GM19035 (cell line): ENCODE data around the gene ZNF181.

ENCODE experiments used
- ATAC-seq: cut with Tn5 transposase; IDR thresholded peaks from one replicate; pipeline ENCODE4 v1.9.1; 2021; ENCODE audit not compliant: unreplicated experiment

ZNF181 gene

GRCh38 chr19:34757441-34757840 lies 23.4 kb downstream of the ZNF181 start:
- ATAC-seq = no peak

GRCh38 chr19:34759218-34759917 lies 25.3 kb downstream of the ZNF181 start:
- ATAC-seq = no peak

DNA sequence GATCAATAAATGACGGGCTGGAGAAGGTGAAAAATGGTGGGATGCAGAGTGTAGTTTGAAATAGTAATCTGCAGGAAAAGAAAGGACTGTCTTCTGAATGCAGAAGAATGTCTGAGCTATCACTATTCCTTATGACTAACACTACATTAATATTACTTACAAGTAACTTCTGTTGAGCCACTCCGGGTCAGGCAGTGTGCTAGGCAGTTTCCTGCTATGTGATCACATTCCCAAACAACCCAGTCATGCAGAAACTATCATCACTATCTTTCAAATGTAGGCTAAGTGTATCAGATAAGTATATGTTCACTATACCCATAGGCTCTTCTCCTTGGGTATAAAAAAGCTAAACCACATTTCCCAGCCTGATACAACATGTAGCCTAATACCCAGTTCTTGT lies 32.3 kb downstream of the ZNF181 start:
- ATAC-seq = no peak

DNA sequence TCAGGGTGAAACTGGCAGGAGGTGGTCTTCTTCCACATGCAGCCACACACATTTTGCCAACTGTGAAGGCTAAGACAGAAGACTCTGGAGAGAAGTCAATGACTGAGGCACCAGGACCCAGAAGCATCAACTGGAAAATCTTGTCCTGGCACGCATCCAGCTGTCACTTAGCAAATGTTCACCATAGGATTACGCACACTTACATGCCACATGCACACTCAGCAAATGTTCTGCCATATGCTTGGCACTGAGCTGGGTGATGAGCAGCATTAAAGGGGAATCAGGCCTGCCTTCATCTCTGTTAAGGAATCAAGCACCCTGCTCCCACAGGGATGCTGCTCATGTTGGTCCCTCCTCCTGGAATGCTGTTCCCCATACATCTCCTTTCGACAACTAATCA lies 33.9 kb downstream of the ZNF181 start:
- ATAC-seq = no peak

DNA sequence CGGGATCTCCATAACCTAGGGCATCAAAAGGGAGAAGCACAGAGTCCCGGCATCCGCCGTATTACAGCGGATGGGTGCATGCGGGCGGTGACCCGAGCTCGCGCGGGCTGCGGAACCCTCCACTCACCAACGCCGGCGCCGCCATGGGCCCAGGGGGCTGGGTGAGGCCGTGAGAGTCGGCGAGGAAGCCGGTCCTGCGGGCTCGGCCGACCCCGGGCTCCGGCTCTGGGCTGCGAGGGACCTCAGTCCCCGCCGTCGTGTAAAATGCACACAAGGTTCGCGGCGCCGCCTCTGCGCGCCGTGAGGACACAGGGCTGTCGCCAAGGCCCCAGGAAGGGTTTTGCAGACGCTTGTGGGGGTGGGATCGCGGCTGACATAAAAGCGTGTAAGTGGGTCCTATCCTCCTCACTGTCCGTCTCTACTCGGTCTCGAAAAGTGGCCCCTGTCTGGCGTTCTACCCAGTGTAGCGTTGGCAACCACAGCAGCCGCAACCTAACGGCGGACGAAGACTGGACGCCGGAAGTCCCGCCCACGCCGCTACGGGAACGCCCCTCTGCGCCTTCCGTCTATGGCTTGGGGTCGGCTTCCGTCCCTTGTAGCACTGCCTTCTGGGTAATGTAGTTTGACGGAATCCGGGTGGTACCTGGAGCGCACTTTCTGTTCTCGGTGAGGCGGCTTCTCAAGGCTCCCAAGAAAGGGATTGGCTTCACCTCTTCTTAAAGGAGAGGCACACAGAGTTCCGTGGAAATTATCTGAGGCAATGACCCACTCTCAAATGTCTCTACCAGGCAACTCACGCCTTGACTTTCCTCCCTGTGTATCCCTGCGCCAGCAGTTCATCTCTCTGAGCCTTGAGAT lies 38.9 kb downstream of the ZNF181 start, which contains the start of gene ZNF599:
Gene ZNF599, minus strand, starts transcription at position 519 of the 858 bp plus-strand sequence. Its CDS starts 374 bp downstream, at position 145.
- ATAC-seq = peak; percentile 99

GRCh38 chr19:34773555-34773864 lies 39.5 kb downstream of the ZNF181 start:
- no peak for ATAC-seq

GRCh38 chr19:34774857-34775256 lies 40.8 kb downstream of the ZNF181 start:
- no peak for ATAC-seq

DNA sequence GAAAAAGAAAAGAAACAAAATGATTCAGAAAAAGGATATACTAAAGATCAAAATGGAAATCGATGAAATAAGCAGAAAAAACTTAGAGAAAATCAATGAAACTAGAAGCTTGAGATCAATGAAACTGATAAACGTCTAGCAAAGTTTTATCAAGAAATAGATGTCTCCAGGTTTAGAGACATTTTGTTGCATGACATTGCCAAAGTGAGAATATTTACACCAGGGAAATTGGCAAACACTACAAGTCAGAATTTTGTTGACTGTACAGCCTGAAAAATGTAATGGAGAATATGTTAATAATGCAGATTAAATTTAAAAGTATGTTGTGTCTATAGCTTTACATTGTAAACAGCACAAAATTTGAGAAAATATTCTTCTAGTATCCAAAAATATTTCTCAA lies 44.3 kb downstream of the ZNF181 start:
- no peak for ATAC-seq

DNA sequence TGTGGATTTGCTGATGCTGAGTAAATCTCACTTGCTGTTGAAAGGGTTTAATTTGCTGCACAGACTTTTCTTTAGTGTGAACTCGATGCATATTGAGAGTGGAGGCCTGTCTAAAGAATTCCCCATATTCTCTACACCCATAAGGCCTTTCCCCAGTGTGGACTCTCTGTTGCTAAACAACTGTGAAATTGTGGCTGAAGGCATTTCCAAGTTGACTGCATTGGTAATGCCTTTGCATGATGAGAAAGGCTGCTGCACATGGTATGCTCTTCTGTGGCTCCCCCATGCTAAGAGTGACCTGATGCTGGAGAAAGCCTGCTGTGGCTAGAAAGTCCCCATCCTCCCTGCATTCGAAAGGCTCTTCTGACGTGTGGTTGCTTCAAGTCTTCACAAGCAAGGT lies 45.6 kb downstream of the ZNF181 start:
- no peak for ATAC-seq

GRCh38 chr19:34786236-34786635 lies 52.2 kb downstream of the ZNF181 start:
- no peak for ATAC-seq

- no peak for ATAC-seq
Measured at GRCh38 chr19:34787059-34787824, 53.2 kb downstream of the ZNF181 start.

DNA sequence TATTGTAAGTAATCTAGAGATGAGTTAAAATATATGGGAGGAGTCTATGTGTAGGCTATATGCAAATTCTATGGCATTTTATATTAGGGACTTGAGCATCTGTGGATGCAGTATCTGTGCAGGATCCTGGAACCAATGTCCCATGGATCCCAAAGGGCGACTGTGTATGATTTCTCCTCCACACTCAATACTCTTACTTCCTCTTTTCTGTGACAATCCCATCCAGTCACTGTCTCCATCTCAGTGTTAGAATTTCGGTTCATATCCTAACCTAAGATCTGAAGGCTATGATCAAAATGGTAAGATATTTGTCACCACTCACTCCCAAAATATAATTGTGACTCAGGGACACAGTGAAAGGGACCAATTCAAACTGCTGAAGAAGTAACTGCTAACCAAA lies 54.0 kb downstream of the ZNF181 start:
- ATAC-seq = no peak

GRCh38 chr19:34793565-34793964 lies 59.5 kb downstream of the ZNF181 start:
- ATAC-seq = no peak

GRCh38 chr19:34794066-34794960 lies 60.3 kb downstream of the ZNF181 start:
- ATAC-seq = no peak
